Stimulated activated CD8-positive, alpha-beta memory T cell treated with anti-CD3 and anti-CD28 coated beads, Interleukin-4, amount 100 ng/mL, for 4 hours (primary cell): Measurements from ENCODE around the gene FAM72B.
"Not testable (repeated sequence)": the region's sequence is repeated elsewhere in the genome, so short reads cannot be mapped to it uniquely, and the experiment has no call there.

Experiments used
- DNase-seq, 2 donors: peaks; one replicate each; pipeline ENCODE4 v3.0.0-alpha.2; 2020; ENCODE audit warnings: low read depth in 2 of 2, low spot score in 1 of 2

The FAM72B gene

GRCh38 chr1:121200985-121201981, 17.1 kb upstream of the FAM72B start:
- DNase-seq = not testable (repeated sequence)

- not testable (repeated sequence) for DNase-seq
Measured at GRCh38 chr1:121200232-121200631, 16.1 kb upstream of the FAM72B start.

- not testable (repeated sequence) for DNase-seq
Measured at GRCh38 chr1:121199763-121200162, 15.6 kb upstream of the FAM72B start.

- DNase-seq = not testable (repeated sequence)
Measured at GRCh38 chr1:121197095-121197882, 13.1 kb upstream of the FAM72B start.

GRCh38 chr1:121192512-121192911, 8.4 kb upstream of the FAM72B start:
- DNase-seq = not testable (repeated sequence)

DNA sequence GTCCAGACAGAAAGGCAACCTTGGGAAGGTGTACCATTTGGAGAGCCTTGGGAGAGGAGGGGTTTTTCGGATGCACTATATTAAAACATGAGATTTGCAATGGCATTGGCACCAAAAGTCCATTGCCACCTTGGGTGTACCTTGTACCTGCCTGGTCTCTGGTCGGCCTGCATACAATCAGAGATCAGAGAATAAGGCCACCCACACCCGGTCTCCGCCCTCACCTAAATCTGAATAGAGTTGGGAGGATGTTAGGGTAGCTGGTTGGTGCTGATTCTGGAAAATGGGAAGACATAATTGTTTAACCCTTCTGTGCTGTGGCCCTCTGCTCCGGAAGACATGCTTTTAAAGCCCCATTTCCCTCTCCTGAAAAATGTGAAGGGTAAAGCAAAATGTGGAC, 3.8 kb upstream of the FAM72B start:
- DNase-seq = not testable (repeated sequence)

DNA sequence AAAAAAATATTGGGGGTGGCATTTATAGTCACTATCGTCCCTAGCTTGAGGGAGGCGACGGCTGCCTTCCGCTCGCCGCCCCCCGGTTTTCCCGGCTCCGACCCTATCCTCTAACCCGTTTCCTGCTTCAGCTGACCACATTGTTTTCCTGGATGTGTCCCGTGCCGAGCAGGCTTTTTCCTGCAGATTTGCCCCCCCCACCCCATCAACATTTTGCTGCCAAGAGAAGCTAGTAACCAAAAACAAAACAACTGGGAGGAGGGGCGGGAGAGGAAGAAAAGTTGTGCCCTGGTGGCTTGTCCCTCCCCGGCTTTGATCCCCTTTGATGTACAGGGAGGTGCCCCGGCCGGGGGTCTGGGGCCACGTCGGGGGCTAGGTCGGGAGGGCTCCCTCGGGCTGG, 2.1 kb upstream of the FAM72B start:
- not testable (repeated sequence) for DNase-seq

GRCh38 chr1:121185140-121185708, 1.1 kb upstream of the FAM72B start:
- DNase-seq = not testable (repeated sequence)

GRCh38 chr1:121183867-121184266, 273 bp downstream of the FAM72B start:
- not testable (repeated sequence) for DNase-seq

DNA sequence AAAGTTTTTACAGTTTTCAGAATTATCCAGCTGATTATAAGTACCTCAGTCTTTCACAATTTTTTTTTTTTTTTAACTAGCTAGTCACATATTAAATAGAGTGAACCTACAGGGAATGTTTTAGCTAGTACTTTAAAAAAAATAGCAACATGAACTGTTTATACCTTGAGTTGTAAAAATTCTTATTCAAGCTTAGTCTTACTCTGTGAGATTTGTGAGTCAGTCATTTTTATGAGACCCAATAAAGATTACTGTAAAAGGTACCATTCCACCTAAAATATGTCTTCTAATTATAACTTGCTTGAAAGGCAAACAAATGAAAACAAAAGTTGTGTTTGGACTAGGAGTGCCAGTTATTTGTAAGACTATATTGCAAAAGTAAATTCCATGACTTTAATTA, 5.9 kb downstream of the FAM72B start:
- DNase-seq = not testable (repeated sequence)

GRCh38 chr1:121176649-121177048, 7.5 kb downstream of the FAM72B start:
- DNase-seq = not testable (repeated sequence)

GRCh38 chr1:121168152-121168668, 15.9 kb downstream of the FAM72B start:
- not testable (repeated sequence) for DNase-seq

DNA sequence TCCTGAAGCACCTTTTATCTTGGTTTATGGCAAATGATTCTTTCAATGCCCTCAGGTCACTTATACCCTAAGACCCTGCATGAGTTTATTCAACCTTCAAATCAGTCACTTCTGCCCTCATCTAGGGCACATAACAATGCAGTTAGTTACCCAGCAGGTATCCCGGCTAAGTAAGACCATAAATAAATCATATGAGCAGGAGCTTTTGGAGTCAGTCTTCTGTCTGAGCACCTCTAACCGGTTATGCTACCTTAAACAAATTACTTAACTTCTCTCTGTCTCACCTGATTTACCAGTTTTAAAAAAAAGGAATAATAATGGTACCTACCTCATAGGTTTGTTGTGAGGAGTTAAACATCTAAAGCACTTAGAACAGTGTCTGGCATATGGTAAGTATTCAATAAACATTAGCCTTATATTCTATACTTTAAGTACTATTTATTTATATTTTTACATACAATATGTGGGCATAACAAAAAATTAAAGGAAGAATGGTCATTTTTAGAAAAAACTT, 16.9 kb downstream of the FAM72B start:
- not testable (repeated sequence) for DNase-seq

GRCh38 chr1:121165296-121165695, 18.8 kb downstream of the FAM72B start:
- not testable (repeated sequence) for DNase-seq

- DNase-seq = not testable (repeated sequence)
Measured at GRCh38 chr1:121163850-121164757, 20.0 kb downstream of the FAM72B start.

GRCh38 chr1:121161199-121161901, 22.8 kb downstream of the FAM72B start:
- not testable (repeated sequence) for DNase-seq

DNA sequence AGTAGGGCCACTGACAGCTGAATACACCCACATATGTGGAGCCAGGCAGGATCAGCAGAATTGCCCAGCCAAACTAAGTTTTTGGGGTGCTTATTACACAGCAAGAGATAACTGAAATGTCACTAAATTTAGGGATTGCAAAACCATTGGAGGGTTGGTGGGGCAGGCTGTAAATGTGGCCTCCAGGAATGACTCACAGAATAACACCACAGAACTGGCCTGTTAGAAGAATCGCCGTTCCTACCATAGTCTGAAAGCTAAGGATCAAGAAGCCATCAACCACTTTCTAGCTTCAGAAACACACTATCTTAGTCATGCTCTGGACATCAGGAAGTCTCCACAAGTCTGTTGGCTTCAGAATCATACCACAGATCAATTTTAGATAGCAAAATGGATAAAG, 24.0 kb downstream of the FAM72B start:
- DNase-seq = not testable (repeated sequence)

DNA sequence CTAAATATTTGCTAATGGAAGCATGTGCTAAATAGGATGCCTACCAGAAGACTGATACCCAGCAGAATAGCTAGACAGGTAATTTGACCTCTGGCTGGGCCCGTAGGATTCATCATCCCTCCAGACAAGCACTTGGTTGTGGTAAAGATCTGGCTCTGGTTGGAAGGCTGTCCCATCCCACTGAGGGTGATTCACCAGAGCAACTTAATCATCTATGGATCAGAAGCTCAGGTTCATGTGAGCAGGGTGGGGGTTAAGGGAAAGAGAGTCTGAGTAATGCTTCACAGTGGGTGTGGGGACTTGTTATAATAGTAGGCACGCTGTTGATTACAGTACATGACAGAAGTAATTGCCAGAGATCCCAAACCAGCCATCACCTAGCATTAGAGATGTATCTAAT, 26.5 kb downstream of the FAM72B start:
- not testable (repeated sequence) for DNase-seq

GRCh38 chr1:121156958-121157603, 27.1 kb downstream of the FAM72B start:
- DNase-seq = not testable (repeated sequence)
